GM19452 (cell line): ENCODE data around the gene XG.
"Not testable (repeated sequence)": the region's sequence is repeated elsewhere in the genome, so short reads cannot be mapped to it uniquely, and the experiment has no call there.

Source experiments
- ATAC-seq: cut with Tn5 transposase; IDR thresholded peaks from one replicate; pipeline ENCODE4 v1.9.1; 2021; ENCODE audit not compliant: unreplicated experiment

Gene XG

DNA sequence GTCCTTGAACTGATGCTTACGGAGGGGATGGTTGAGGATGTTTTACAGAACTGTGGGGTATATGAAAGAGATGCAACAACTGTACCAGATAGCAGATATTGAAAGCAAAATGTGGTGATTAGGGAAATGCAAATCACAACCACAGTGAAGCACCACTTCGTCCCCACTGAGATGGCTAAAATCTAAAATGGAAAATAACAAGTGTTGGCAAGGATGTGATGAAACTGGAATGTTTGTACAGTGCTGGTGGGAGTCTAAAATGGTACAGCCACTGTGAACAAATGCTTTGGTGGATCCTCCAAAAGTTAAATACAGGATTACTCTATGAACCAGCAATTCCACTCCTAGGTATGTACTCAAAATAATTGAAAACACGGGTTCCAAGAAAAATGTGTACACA is 22.9 kb downstream of the XG start:
- no peak for ATAC-seq

DNA sequence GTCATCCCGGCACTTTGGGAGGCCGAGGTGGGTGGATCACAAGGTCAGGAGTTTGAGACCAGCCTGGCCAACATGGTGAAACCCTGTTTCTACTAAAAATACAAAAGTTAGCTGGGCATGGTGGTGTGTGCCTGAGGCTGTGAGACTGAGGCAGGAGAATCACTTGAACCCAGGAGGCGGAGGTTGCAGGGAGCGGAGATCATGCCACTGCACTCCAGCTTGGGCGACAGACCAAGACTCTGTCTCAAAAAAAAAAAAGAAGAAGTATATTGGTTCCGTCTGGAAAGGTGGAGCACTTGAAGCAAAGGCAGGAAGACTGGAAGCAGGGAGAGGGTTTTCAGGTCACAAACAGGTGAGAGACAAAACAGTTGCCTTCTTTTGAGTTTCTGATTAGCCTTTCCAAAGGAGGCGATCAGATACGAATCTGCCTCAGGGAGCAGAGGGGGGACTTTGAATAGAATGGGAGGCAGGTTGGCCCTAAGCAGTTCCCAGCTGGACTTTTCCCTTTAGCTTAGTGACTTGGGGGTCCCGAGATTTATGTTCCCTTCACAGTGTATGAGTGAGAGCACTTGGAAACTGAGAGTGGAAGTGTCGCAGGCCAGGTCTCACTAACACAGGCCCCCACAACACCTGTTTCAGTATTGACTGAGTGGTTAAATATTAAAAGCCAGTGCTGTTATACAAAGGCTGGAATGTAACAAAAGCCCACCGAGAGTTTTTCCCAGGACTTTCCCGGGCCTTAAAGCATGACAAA is 28.8 kb downstream of the XG start:
- ATAC-seq, result peak; percentile 64

DNA sequence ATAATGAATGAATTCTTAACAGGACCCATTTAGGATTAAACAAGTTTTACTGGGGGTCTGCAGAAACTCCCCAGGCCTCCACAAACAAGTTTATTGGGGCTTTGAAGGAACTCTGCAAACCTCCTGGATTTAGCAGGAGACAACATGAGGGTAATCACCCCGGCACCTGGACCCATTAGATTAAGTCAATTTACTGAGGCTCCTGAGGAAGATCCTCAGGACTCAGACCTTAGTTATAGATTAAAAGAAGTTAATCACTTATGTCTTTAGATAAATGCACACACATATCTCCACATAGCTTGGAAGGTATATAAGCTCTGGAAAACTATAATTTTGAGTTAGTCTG is 29.4 kb downstream of the XG start:
- ATAC-seq, result no peak

DNA sequence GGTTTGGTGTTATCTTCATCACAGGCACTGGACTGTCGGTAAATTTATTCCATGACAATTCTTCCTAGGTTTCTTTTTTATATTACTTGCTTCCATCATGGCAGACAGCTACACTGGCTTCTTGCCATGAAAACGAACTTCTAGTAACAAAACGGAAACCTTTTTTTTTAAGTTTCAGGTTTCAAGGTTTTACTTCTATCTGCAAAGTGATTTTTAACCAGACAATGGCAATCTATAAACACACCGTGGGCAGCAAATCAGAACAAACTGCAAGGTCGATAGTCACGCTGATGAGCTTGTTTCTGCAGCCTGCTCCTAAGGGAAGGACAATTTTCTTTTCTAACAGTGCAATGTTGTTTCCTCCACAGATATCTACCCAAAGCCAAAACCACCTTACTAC is 29.9 kb downstream of the XG start:
- no peak for ATAC-seq

DNA sequence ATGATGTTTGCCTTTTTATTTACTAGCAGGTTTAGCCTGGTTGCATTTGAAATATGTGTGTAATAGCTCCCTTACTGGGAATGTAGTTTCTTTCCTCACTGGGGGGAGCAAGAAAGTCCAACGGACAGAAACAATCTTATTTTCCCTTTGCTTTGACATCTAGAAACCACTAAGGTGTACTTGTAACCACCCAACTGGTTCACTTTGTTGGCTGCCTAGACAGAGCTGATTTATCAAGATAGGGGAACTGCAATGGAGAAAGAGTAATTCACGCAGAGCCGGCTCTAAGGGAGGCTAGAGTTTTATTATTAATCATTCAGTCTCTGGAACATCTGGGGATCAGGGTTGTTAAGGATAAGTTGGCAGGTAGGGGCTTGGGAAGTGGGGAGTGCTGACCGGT is 30.3 kb downstream of the XG start:
- no peak for ATAC-seq

DNA sequence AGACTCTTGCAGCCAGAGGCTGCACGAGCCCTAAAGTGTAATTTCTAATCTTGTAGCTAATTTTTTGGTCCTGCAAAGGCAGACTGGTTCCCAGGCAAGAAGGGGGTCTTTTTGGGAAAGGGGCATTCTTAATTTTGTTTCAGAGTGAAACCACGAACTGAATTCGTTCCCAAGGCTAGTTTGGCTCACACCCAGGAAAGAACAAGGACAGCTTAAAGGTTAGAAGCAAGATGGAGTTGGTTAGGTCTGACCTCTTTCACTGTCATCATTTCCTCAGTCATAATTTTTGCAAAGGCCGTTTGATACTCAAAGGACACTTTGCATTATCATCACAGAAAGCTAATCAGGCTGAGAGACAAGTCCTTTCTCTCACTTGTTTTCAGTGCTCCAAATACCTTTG is 30.9 kb downstream of the XG start:
- no peak for ATAC-seq

DNA sequence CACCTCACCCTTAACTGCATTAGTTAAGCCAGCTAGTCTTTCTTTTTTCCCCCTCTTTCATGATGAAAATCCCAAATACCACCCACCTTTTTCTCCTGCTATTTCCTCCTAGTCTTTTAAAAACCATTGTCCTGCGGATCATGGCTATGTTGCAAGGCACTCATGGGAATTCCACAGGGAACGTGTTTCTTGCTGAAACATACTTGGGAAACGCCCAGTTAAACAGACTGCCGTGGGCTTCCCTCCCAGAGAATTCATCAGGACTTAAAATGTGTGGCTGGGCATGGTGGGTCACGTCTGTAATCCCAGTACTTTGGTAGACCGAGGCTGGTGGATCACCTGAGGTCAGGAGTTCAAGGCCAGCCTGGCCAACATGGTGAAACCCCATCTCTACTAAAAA is 32.2 kb downstream of the XG start:
- ATAC-seq, result no peak

DNA sequence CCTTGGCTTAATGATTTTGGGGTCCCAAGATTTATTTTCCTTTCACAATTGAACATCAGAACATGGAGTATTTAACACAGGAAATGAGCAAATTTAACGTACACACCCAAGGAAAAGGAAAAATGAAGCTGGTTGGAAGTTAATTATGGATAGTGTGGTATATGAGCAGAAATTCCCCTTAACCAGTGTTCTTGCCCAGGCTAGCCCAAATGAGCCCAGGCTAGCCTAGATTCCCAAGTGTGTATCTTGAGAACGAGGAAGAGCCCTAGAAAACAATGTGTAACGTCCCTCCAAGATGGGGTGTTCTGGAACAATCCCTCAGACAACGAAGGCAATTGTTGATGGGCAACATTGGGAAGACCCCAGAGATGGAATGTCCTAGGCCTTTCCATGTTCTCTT is 33.7 kb downstream of the XG start:
- no peak for ATAC-seq

DNA sequence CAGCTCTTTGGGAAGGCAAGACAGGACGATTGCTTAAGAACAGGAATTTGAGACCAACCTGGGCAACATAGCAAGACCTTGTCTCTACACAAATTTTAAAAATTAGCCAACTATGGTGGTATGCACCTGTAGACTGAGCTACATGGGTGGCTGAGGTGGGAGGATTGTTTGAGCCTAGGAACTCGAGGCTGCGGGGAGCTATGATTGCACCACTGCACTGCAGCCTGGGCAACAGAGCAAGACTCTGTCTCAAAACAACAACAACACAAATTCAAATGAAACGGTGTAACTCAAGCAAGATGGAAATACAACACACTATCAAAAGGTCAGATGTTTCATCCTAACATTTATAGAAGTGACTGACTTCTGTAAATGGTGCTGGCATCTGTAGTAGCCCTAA is 37.1 kb downstream of the XG start:
- ATAC-seq, result no peak

DNA sequence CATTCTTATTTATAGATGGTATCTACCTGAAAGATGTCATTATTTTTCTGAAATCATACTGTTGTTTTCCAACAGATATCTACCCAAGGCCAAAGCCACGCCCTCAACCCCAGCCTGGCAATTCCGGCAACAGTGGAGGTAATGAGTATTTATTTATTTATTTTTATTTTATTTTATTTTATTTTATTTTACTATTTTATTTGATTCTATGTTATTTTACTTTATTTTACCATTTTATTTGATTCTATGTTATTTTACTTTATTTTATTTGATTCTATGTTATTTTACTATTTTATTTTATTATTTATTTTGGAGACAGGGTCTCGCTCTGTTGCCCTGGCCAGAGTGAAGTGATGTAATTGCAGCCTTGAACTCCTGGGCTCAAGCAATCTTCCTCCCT is 37.7 kb downstream of the XG start:
- ATAC-seq, result no peak

DNA sequence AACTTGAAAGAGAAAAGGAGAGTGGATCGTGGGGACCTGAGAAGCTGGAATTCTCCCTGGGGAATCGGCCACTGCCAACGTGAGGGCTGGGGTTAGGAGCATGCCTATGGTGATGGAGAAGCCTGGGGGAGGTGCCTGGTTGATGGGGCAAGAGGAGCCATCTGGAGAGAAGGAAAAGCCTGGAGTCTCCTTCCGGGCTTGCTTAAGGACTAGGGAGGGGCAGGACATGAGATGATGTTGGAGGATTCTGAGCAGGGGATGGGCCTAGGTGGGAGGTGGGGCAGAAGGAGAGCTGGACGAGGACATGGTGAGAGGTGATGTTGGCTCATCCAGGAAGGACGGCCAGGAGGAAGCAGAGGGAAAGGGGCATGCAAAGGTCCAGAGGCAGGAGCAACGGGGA is 41.9 kb downstream of the XG start:
- ATAC-seq, result no peak

DNA sequence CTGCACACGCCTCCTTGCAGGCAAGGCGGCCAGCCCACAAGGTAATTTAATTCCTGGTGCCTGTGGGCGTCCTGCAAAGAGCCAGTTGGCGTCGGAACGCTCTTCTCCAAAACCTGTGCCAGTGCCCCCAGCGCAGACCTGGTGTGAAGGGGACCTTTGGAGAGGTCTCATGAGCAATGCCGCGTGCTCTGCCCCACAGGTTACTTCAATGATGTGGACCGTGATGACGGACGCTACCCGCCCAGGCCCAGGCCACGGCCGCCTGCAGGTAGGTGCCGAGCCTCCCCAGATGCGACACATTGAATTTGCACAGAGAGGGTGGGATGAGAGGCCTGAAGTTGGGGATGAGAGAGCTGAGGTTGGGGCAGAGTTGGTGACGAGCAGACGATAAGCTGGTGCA is 42.5 kb downstream of the XG start:
- no peak for ATAC-seq

DNA sequence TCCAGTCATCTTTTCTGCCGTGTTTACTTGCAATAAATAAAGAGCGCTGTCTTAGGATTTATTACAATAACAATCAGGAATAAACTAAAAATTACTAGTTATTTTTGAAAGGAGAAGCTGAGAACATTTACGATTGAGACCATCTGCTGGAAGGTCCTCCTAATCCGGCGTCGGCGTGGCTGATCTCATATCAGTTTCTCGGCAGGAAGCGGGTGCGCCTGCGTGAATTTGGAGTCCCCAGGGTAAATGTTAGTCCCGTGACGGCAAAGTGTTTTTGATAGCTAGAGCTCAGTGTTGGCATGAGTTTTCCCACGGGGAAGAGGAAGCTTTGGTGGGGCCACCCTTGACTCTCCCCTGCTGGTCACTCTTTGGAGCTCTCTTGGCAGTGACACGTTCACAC is 45.0 kb downstream of the XG start:
- ATAC-seq, result not testable (repeated sequence)

DNA sequence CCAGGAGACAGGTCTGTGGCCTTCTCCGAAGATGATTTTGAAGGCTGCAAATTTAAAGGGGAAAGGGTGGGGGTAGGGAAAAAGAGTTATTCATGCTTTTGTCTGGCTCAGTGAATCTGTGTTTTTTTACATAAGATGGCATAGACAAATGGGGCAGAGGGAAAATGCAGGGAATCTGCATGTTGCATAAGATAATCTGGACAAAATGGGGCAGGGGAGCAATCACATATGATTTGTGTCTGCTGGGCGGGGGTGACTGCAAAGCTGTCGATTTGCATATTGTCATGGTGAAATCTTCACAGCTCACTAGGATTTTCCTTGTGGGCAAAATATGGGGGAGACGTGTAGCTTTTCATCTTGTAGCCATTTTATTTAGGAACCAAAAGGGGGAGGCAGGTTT is 47.5 kb downstream of the XG start:
- no peak for ATAC-seq

DNA sequence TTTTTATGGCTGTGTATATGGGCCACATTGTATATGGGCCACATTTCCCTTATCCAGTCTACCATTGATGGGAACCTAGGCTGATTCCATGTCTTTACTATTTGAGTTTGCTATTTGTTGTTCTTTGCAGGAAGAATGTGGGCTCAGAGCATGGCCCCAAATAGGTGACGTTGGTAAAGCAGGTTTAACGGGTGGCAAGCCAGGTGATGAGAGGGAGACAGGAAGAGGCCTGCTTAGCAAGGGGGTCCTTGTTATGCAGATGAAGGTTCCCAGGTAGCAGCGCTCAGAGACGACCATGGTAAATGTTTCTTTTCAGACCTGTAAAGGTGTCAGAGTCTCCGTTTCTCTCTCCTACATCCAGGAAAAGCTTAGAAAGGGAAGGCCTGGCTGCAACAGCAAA is 48.1 kb downstream of the XG start:
- ATAC-seq, result not testable (repeated sequence)

DNA sequence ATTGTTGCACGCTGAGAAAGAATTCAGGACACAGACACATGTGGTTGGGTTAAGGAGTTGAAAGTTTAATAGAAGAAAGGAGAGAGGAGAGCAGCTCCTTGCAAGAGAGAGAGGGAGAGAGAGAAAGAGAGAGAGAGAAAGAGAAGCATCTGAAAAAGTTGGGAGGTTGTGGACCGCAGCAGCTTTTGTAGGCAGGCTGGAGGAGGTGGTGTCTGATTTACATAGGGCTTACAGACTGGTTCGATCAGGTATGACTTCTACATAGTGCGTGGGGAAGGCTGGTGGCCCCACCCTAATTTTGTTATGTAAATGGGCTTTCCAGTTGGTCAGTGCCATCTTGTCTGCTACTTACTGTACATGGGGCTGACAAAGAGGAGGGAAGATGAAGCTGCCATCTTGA is 49.4 kb downstream of the XG start:
- no peak for ATAC-seq

DNA sequence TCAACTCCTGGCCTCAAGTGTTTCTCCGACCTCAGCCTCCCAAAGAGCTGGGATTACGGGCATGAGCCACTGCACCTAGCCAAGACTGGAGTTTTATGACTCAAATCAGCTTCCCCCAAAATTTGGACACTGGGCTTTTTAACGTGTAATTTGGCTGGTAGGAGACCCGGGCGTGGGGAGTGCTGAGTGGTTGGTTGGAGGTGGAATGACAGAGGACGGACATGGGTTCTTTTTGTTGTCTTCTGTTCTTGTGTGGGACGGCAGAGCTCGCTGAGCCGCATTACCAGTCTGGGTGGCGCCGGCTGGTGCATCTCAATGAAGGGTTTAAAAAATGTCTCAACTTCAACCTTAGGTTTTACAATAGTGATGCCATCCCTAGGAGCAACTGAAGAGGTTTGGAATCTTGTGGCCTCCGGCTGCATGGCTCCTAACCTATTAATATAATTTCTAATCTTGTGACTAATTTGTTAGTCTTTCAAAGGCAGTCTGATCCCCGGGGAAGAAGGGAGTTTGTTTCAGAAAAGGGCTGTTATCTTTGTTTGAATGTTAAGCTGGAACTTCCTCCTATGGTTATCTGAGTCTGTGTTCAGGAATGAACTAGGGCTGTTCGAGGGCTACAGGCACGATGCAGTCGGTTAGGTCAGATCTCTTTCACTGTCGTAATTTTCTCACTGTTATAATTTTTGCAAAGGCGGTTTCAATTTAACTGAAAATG is 50.7 kb downstream of the XG start:
- not testable (repeated sequence) for ATAC-seq

DNA sequence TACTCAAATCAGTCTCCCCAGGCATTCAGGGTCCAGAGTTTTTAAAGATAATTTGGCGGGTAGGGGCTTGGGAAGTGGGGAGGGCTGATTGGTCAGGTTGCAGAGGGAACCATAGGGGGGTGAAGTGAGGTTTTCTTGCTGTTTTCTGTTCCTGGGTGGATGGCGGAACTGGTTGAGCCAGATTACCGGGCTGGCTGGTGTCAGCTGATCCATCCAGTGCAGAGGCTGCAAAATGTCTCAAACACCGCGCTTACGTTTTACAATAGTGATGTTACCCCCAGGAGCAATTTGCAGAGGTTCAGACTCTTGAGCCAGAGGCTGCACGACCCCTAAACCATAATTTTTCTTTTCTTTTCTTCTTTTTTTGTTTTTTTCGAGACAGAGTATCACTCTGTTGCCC is 51.6 kb downstream of the XG start:
- not testable (repeated sequence) for ATAC-seq

DNA sequence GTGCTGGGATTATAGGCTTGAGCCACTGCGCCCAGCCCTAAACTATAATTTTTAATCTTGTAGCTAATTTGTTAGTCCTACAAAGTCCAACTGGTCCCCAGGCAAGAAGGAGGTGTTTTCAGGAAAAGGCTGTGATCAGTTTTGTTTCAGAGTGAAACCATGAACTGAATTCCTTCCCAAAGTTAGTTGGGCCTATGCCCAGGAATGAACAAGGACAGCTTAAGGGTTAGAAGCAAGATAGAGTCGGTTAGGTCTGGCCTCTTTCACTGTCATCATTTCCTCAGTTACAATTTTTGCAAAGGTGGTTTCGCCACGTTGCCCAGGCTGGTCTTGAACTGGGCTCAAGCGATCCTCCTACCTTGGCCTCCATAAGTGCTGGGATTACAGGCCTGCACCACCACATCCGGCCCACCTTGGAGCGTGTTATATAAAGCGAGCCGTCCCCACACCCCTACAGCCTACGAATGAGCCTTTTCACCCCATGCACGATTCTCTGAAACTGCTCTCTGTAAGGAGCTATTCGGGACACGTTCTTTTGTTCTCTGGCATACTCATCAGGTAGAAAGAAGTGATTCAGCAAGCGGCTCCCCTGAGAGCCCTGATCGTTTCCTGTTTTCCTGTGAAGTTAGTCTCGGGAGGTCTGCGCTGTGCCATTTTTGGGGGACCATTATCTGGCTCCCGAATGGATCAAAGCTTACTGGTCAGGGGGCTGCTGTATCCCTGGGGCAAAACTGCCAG is 52.4 kb downstream of the XG start:
- ATAC-seq, result not testable (repeated sequence)

DNA sequence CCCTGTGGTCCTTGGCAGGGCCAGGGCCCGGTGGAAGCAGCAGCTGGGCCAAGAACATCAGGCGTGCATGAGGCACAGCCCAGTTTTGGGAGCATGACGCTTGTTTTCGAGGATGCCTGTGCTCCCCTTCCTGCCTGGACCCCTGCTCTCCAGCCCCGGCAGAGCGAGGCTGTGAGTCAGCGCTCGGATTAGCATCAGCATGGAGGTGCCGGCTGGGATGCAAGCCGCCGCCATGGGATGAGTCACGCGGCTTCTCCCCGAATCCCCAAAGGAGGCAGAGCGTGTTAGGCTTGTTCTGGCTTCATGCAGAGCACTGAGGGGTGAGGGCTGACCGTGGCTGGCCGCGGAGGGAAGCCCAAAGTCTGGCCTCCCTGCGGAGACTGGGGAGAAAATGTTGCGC is 53.0 kb downstream of the XG start:
- ATAC-seq, result not testable (repeated sequence)

DNA sequence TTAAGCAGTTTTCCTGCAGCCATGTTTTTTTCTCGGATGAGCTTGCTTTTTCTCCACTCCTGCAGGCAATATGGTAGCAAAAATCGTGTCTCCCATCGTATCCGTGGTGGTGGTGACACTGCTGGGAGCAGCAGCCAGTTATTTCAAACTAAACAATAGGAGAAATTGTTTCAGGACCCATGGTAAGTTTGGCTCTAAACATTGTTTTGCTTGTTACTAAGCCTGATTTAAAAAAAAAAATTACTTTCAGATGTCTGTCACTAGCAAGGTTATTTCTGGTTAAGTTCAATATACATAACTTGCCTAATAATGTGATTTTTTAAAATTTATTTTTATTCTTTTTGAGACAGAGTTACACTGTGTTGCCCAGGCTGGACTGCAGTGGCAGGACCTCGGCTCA is 59.4 kb downstream of the XG start:
- no peak for ATAC-seq
